HL-60 (cell line): ENCODE data around the gene XPA.

Experiments
- DNase-seq, 2 experiments: peaks; one replicate each; pipeline ENCODE4 v3.0.0-alpha.2; 2010 to 2020; ENCODE audit warnings: low read depth in 1 of 2, low spot score in 1 of 2
- H3K27ac ChIP-seq: fragments of 250-450 bp; sonication (Bioruptor Pico); replicated peaks from 2 replicates; pipeline ENCODE4 v1.5.1; 2020; ENCODE audit warnings: mild to moderate bottlenecking, moderate library complexity
- H3K27me3 ChIP-seq: fragments of 250-450 bp; sonication (Bioruptor Pico); 2 replicates; pipeline ENCODE4 v1.5.1; 2021; ENCODE audit warnings: mild to moderate bottlenecking, moderate library complexity; ENCODE audit not compliant: insufficient read depth, poor library complexity, severe bottlenecking
- H3K4me3 ChIP-seq: replicated peaks from 2 replicates; pipeline ENCODE4 v1.5.1; 2011; ENCODE audit warnings: mild to moderate bottlenecking, control low read depth, low read length; ENCODE audit not compliant: insufficient read depth
- CTCF ChIP-seq: IDR thresholded peaks from one replicate; pipeline ENCODE4 v1.5.1; 2011; ENCODE audit warnings: low read length, control low read depth, inconsistent platforms; ENCODE audit not compliant: insufficient read depth
- GABPA ChIP-seq: IDR thresholded peaks from 2 replicates; pipeline ENCODE4 v1.6.1; 2012; ENCODE audit warnings: low read depth
- POLR2AphosphoS5 ChIP-seq: IDR thresholded peaks from 2 replicates; pipeline ENCODE4 v1.6.1; 2012; ENCODE audit warnings: low read depth
- REST ChIP-seq: IDR thresholded peaks from 2 replicates; pipeline ENCODE4 v1.6.1; 2012; ENCODE audit warnings: low read depth; ENCODE audit not compliant: insufficient replicate concordance
- SPI1 ChIP-seq: IDR thresholded peaks from 2 replicates; pipeline ENCODE4 v1.6.1; 2012; ENCODE audit warnings: low read depth, mild to moderate bottlenecking, borderline replicate concordance

Gene XPA

GRCh38 chr9:97735070-97735600 is 38.0 kb upstream of the XPA start:
- TF ChIP-seq GABPA (no peak), REST (no peak), POLR2AphosphoS5 (no peak), SPI1 (no peak), CTCF (no peak)
- no peak overlapping the region for H3K27ac ChIP-seq
- no peak for DNase-seq
- H3K27me3 ChIP-seq = peaks cover 7% of the 10 kb centered on the region
- H3K4me3 ChIP-seq = no peak overlapping the region

DNA sequence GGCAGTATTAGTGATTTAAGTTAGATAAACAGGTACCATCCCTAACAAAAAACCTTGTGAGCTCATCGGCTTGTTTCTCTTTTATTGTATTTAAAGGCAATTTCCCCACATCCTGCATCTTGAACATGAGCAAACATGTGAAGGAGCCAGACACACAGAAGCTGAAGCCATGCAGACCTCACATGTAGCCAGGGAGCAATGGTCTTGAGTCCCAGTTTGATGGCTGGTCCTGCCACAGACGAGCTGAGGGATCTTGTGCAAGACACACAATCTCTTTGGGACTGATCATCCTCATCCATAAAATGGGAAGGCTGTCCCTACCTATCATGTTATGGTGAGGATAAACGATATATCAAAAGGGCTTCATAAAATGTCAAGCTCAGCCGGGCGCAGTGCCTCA is 29.6 kb upstream of the XPA start:
- no peak overlapping the region for H3K4me3 ChIP-seq
- DNase-seq = no peak
- H3K27ac ChIP-seq = no peak overlapping the region
- TF ChIP-seq CTCF (no peak), GABPA (no peak), POLR2AphosphoS5 (no peak)
- peaks cover 6% of the 10 kb centered on the region for H3K27me3 ChIP-seq

DNA sequence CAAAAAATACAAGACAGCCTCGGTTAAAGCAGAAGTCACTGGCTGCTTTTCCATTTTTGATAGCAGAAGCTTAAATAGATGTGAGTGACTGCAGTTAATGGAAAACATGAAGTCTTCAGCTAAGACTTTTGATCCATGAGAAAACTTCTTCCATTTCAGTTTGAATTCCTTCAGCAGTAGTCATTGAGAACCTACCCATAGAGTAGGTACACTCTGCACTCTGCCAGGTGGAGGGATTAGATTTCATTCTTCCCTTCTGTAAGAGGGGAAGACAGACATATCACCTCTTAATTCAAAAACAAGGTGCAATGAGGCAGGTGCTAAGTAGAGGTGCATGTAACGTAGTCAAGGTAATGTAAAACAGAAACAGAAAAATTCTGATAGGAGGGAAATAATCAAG is 26.7 kb upstream of the XPA start:
- no peak overlapping the region for H3K4me3 ChIP-seq
- no peak overlapping the region for H3K27ac ChIP-seq
- TF ChIP-seq GABPA (no peak), CTCF (no peak), REST (no peak), POLR2AphosphoS5 (no peak), SPI1 (no peak)
- DNase-seq = no peak
- peaks cover 6% of the 10 kb centered on the region for H3K27me3 ChIP-seq

DNA sequence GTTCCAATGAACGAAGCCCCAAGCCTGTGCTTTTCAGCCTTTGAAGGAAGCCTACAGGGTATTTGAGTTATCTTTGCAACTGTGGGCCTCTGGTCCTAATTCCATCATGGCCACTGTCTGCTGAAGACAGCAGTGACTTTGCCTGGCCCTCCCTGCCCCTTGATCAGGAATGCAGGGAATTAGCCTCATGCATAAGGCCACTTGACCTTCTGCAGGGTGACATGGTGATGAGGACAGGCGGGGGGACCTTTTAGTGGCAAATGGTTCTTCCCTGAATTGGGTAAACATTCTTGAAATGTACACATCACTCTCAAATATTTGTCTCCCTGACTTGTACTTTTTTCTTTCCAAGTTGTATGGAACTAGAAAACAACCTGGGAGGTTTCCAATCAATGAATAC is 25.2 kb upstream of the XPA start:
- no peak for TF ChIP-seq REST
- TF ChIP-seq SPI1 = no peak
- TF ChIP-seq POLR2AphosphoS5 = no peak
- no peak for TF ChIP-seq GABPA
- no peak for TF ChIP-seq CTCF
- no peak for DNase-seq
- peaks cover 6% of the 10 kb centered on the region for H3K27me3 ChIP-seq
- H3K4me3 ChIP-seq = no peak overlapping the region
- H3K27ac ChIP-seq = no peak overlapping the region
